ENCODE results near the gene ARID1B. TPM values are rescaled to one million over a fixed set of nuclear protein-coding genes. Genes with fewer than 3 reads are reported as not detected.

Gene ARID1B
- total RNA-seq, 4 donors from 2014 or later, result 157 to 315 (median 206) TPM

DNA sequence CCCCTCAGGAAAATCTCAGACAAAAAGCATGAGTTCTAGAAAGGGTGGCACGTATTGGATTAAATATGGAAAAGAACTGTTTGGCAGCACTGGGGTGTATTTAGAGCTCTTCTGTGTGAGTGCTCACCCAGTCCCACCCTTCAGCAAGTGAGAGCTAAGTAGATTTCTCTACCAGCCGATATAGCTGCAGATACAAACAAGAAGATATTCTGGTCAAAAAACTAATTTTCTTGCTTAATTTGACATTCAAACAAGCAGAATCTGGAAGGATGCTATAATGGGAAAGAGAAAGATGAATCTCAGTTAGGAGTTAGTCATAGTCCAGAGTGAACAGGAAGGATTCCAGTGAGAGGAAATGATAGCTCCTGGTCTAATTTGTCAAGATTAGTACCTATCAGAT, 314.1 kb downstream of the ARID1B start:
- H3K4me3 ChIP-seq (replicated peaks in 1 of 3), result no peak overlapping the region
- no peaks in the 10 kb centered on the region for H3K27me3 ChIP-seq
- no peaks in the 10 kb centered on the region for H3K36me3 ChIP-seq
- H3K9me3 ChIP-seq, result no peaks in the 10 kb centered on the region
- no peak overlapping the region for H3K27ac ChIP-seq
- no peak for TF ChIP-seq POLR2A (IDR thresholded peaks at IDR 0.05)
- TF ChIP-seq, protein P1, sequence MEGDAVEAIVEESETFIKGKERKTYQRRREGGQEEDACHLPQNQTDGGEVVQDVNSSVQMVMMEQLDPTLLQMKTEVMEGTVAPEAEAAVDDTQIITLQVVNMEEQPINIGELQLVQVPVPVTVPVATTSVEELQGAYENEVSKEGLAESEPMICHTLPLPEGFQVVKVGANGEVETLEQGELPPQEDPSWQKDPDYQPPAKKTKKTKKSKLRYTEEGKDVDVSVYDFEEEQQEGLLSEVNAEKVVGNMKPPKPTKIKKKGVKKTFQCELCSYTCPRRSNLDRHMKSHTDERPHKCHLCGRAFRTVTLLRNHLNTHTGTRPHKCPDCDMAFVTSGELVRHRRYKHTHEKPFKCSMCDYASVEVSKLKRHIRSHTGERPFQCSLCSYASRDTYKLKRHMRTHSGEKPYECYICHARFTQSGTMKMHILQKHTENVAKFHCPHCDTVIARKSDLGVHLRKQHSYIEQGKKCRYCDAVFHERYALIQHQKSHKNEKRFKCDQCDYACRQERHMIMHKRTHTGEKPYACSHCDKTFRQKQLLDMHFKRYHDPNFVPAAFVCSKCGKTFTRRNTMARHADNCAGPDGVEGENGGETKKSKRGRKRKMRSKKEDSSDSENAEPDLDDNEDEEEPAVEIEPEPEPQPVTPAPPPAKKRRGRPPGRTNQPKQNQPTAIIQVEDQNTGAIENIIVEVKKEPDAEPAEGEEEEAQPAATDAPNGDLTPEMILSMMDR (IDR thresholded peaks at IDR 0.05), result no peak
- no peak for DNase-seq
- H3K4me1 ChIP-seq, result peaks cover 16 to 19% of the 10 kb centered on the region in 2 donors
- 94 to 96% methylated on average over 2 of the region's 2 CpGs for WGBS, 2 donors
- intact Hi-C loops (cut with DNase I), result no loop called here

DNA sequence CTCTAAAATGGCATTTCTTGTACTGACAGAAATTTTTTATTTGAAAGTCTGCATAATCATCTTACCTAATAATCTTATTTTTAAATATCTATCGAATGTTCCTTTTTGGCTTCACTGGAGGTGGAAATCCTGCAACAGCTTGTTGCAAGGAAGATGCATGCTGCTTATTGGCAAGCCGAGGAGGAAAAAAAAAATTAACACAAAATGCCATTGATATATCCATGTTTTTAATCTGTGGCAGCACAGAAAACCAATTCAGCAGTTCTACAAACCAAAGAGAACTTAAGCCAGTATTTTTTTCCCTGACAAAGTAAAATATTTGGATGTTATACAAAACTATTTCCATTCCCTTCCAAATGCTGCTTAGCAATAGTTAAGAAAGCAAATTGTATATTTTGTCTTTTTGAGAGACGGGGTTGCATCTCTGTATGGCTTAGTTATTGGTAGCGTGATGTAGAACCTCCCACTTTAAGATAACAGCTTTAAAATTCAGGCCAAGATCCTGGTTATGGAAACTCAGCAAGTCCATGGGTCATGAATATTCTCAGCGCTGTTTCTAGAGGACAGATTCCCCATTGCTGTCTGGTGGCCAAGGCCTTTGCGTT, 314.8 kb downstream of the ARID1B start:
- Histone ChIP-seq H3K27ac (no peak overlapping the region), H3K36me3 (no peaks in the 10 kb centered on the region), H3K9me3 (no peaks in the 10 kb centered on the region), H3K4me3 (replicated peaks in 1 of 3) (no peak overlapping the region), H3K27me3 (no peaks in the 10 kb centered on the region), H3K4me1 (peaks cover 23 to 27% of the 10 kb centered on the region in 2 donors)
- no peak for DNase-seq
- intact Hi-C loops (cut with DNase I), result no loop called here
- 80 to 89% methylated on average over 6 of the region's 6 CpGs for WGBS, 2 donors
- TF ChIP-seq, protein P1 (IDR thresholded peaks at IDR 0.05), result no peak
- no peak for TF ChIP-seq POLR2A (IDR thresholded peaks at IDR 0.05)

DNA sequence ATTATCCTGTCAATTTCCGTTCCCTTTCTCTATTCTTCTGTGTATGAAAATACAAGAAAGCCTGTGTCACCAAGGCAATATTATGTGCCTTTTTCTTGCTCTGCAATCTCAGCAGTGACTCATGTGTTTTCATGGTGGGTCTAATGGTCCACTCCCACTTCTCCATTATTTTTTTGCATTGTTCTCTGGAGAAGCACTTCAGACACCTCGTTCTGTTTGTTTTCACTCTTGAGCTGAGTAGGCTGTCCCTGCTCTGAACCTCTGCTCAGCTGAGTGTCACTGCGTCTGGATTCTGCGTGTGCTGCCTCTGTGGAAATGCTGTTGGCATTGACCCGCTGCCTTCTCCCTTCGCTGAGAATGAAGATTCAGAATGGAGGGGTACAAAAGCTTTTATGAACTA, 315.6 kb downstream of the ARID1B start:
- H3K9me3 ChIP-seq, result no peaks in the 10 kb centered on the region
- H3K4me3 ChIP-seq (replicated peaks in 1 of 3), result no peak overlapping the region
- intact Hi-C loops (cut with DNase I), result no loop called here
- no peaks in the 10 kb centered on the region for H3K27me3 ChIP-seq
- H3K36me3 ChIP-seq, result no peaks in the 10 kb centered on the region
- WGBS, 2 donors, result 61 to 71% methylated on average over 6 of the region's 6 CpGs
- DNase-seq, result peak; percentile 40 to 52
- H3K4me1 ChIP-seq, result peaks cover 25 to 30% of the 10 kb centered on the region in 2 donors
- TF ChIP-seq, protein P1 (IDR thresholded peaks at IDR 0.05), result no peak
- no peak for TF ChIP-seq POLR2A (IDR thresholded peaks at IDR 0.05)
- no peak overlapping the region for H3K27ac ChIP-seq

DNA sequence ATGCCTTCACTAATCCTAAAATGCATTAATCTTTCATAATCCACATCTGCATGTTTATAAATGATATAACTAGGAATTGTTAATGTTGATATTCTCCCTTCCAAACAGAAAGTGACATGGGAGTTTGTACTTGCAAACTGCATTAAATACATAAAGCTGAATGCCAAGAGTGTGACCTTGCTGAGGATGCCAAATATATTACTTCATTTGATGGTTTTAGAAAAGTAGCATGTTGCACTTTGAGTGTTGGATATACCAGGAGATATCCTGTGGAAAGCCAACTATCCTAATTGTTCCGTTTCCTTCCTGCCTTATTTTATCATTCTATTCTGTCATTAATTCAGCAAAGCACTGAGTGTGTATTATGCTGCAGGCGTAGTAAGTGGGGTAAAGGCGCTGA, 316.4 kb downstream of the ARID1B start:
- WGBS, 2 donors, result 86 to 93% methylated on average over 3 of the region's 3 CpGs
- Histone ChIP-seq H3K36me3 (no peaks in the 10 kb centered on the region), H3K27ac (no peak overlapping the region), H3K27me3 (no peaks in the 10 kb centered on the region), H3K9me3 (no peaks in the 10 kb centered on the region), H3K4me1 (peaks cover 25 to 30% of the 10 kb centered on the region in 2 donors), H3K4me3 (replicated peaks in 1 of 3) (no peak overlapping the region)
- intact Hi-C loops (cut with DNase I), result no loop called here
- TF ChIP-seq POLR2A (IDR thresholded peaks at IDR 0.05), result no peak
- TF ChIP-seq, protein P1 (IDR thresholded peaks at IDR 0.05), result no peak
- no peak for DNase-seq

DNA sequence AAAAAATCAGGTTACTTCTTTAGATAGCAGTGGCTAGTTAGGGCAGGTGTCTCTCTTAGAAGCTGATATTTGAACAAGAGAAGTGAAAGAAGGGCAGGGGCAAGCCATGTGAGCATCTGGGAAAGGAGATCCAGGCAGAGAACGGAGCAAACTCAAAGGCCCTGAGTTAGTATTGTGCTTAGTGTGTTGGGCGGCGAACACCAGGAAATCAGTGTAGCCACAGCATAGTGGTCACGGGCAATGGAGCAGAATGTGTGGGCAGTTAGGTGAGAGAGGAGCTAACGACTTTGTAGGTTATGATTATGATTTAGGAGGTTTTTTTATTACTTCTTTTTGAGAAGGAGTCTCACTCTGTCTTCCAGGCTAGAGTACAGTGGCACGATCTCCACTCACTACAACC, 316.9 kb downstream of the ARID1B start:
- Histone ChIP-seq H3K27me3 (no peaks in the 10 kb centered on the region), H3K9me3 (no peaks in the 10 kb centered on the region), H3K36me3 (no peaks in the 10 kb centered on the region), H3K4me3 (replicated peaks in 1 of 3) (no peak overlapping the region), H3K27ac (no peak overlapping the region), H3K4me1 (peaks cover 25 to 30% of the 10 kb centered on the region in 2 donors)
- no peak for DNase-seq
- no peak for TF ChIP-seq POLR2A (IDR thresholded peaks at IDR 0.05)
- TF ChIP-seq, protein P1 (IDR thresholded peaks at IDR 0.05), result no peak
- intact Hi-C loops (cut with DNase I), result no loop called here
- 95 to 97% methylated on average over 6 of the region's 6 CpGs for WGBS, 2 donors
